GM12892 (cell line): ENCODE measurements around the gene MBNL1.

Experiments used
- POLR2A ChIP-seq: IDR thresholded peaks from 2 replicates; pipeline ENCODE4 v1.6.1; 2011; ENCODE audit warnings: low read depth, low read length, control low read depth
- POLR2AphosphoS5 ChIP-seq: IDR thresholded peaks from 2 replicates; pipeline ENCODE4 v1.6.1; 2011; ENCODE audit warnings: low read depth, low read length, control low read depth
- TAF1 ChIP-seq: IDR thresholded peaks from 2 replicates; pipeline ENCODE4 v1.6.1; 2011; ENCODE audit warnings: low read depth, mild to moderate bottlenecking, control low read depth, low read length, borderline replicate concordance

DNA sequence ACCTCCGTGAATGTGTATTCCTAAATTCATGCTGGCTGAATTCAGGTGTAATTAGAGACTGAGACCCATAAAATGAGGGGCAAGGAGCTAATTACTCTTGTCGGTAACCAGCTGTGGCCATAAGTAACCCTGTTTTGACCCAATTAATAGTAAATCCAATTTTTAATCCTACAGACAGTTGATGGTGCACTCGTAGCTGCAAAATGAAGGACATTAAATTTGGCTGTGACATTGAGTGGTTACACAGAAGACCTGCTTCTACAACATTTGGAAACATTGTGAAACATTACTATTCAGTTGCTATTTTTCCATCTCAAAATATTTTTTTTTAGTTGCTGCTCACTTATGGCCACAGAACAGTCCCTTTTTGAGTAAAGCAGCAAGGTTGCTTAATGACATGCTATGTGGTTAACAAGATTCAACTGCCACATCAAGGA lies 33.0 kb downstream of the MBNL1 start:
- no peak for TF ChIP-seq POLR2A
- TF ChIP-seq POLR2AphosphoS5 = no peak
- no peak for TF ChIP-seq TAF1
